ENCODE measurements around the gene LILRB4.
"Not testable (repeated sequence)": the region's sequence is repeated elsewhere in the genome, so short reads cannot be mapped to it uniquely, and the experiment has no call there.

Gene LILRB4

DNA sequence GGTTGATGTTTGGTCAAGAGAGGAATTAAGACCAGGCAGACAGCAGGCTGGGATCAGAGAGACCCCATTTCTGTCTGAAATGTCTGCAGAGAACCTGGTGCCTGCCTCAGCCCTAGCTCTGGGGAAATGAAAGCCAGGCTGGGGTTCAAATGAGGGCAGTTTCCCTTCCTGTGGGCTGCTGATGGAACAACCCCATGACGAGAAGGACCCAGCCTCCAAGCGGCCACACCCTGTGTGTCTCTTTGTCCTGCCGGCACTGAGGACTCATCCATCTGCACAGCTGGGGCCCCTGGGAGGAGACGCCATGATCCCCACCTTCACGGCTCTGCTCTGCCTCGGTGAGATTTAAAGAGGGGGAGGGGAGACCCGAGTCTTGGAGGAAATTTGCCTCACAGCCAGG lies at the start of gene LILRB4:
TSS of gene LILRB4 (plus strand) at position 256 of the 400 bp plus-strand sequence. CDS start at position 305, 49 bp downstream.
- no peak for DNase-seq

DNA sequence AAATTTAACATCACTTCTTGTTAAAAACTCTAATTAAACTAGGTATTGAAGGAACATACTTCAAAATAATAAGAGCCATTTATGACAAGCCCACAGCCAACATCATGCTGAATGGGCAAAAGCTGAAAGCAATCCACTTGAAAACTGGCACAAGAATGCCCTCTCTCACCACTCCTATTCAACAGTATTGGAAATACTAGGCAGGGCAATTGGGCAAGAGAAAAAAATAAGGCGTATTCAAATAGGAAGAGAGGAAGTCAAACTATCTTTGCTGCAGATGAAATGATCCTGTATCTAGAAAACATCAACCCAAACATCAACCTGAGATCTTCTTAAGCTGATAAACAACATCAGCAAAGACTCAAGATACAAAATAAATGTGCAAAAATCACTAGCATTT lies 48.1 kb upstream of the LILRB4 start:
- DNase-seq: no peak

GRCh38 chr19:54616057-54616456 lies 46.7 kb upstream of the LILRB4 start:
- DNase-seq: no peak

DNA sequence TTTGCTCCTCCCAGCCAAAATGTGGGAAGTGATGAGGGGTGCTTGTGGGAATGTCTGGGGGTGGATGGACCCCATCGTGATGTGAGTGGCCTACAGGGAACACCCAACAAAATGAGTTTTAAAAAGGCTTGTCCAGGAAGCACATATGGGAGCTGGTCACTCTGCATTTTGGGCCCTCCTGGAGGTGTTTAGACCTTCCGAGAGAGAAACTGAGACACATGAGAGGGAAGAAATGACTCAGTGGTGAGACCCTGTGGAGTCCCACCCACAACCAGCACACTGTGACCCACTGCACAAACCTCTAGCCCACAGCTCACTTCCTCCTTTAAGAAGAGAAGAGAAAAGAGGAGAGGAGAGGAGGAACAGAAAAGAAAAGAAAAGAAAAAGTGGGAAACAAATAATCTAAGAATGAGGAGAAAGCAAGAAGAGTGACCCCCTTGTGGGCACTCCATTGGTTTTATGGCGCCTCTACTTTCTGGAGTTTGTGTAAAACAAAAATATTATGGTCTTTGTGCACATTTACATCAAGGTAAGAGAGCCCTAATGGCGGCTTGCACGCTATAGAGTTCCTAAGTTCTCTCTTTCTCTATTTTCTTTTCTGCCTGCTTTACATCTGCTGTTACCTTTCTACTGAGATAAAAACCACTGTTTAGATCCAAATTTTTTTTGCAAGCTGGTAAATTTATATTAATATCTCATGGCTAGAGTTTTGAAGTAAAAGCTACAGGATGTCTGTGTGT lies 45.8 kb upstream of the LILRB4 start:
- DNase-seq: no peak

DNA sequence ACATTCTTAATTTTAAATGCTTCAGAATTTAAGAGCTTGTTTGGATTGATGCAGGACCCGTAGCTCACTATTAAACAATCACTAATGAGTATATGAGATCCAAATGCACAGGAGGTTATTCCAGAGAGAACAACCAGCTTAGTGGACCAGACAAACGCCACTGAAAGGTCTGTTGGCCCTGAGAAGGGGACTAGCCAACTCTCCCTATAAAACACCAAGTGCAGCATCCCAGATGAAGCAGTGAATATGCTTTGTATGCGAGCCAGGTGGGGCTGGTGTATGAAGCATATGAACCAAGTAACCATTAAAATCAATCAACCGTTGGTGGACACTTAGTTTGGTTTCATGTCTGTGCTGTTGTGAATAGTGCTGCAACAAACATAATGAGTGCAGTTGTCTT lies 42.3 kb upstream of the LILRB4 start:
- no peak for DNase-seq

GRCh38 chr19:54622431-54622830 lies 40.4 kb upstream of the LILRB4 start:
- DNase-seq: no peak

DNA sequence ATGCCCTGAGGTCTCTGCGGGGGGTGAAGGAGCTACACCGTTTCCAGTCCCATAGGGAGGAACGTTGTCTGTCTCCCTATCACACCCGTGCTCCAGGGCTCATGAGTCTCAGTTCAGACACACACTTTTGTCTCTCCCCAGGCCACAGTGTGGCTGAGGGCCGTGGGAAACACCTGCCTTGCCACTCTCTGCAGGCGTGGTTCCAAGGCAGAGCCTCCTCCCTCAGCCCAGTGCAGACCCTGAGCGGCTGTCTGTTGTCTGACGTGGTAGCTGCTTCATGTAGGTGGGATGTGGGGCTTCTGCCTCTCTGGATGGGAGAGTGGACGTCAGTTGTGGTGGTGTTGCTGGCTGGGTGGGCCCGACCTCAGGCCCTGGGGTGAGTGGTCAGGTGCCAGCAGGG lies 38.6 kb upstream of the LILRB4 start:
- DNase-seq: not testable (repeated sequence)

DNA sequence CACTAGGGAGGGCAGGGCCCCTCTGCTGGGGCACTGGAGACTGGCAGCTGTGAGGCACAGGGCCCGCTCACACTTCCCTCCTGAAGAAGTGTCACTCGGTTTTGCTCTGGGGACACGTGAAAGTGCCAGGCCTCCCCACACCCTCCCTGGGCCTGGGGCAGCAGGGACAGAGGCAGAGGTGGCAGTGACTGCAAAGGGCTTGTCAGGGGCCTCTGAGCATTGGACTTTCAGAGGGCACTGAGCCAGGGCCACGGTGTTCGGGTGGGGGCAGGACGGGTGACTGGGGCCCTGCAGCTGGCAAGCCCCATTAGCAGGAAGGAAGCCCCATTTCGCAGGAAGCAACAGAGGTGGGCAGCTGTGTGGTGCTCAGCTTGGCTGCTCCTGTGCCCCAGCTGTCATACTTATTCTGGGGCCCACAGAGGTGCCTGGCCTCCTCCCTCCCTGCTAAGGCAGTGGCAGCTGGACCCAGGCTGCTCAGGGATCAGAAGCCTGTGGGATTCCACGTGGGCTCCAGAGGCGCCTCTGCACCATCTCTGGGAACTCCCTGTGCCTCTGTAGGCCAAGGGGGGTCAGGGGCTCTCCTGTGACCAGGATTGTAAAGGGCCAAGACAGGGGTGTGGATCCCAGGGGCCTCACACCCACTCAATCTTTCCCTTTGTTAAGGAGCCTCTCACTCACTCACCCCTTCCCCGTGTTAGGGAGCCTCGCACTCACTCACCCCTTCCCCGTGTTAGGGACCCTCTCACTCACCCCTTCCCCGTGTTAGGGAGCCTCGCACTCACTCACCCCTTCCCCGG lies 37.7 kb upstream of the LILRB4 start:
- DNase-seq: not testable (repeated sequence)

DNA sequence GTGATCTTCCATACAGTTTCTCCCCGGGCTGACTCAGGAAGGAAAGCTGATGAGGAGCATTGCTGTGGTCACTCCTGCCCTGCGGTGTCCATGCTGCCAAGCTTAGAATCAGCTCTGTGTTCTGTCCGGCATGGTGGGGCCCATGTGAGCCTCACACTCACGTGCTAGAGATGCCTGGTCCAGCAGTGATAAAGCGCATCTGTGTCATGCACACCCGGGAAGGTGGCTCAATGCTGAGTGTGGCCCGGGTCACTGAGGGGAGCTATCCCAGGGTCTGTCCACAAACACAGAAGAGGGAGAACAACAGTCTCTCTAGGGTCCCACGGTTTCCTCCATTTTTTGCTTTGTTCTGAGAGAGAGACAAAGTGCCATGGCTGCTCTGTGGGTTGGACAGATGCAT lies 36.0 kb upstream of the LILRB4 start:
- DNase-seq: no peak

- DNase-seq: not testable (repeated sequence)
Observed at GRCh38 chr19:54627912-54628311, 34.9 kb upstream of the LILRB4 start.

DNA sequence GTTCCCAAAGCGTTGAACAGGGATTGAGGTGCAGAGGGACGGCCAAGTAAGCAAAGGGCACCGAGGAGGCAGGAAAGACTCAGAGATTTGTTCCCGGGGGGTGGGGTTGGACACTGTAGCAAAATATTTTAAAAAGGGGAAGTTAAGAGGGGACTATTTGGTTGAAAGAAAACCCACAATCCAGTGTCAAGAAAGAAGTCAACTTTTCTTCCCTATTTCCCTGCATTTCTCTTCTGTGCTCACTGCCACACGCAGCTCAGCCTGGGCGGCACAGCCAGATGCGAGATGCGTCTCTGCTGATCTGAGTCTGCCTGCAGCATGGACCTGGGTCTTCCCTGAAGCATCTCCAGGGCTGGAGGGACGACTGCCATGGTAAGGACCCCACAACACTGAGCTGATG lies 32.5 kb upstream of the LILRB4 start, which contains the start of gene LILRB1:
TSS of gene LILRB1 (plus strand) at position 223 of the 400 bp plus-strand sequence. CDS start 590 bp downstream, outside the sequence.
- not testable (repeated sequence) for DNase-seq

GRCh38 chr19:54630782-54631181 lies 32.0 kb upstream of the LILRB4 start:
- DNase-seq: no peak

DNA sequence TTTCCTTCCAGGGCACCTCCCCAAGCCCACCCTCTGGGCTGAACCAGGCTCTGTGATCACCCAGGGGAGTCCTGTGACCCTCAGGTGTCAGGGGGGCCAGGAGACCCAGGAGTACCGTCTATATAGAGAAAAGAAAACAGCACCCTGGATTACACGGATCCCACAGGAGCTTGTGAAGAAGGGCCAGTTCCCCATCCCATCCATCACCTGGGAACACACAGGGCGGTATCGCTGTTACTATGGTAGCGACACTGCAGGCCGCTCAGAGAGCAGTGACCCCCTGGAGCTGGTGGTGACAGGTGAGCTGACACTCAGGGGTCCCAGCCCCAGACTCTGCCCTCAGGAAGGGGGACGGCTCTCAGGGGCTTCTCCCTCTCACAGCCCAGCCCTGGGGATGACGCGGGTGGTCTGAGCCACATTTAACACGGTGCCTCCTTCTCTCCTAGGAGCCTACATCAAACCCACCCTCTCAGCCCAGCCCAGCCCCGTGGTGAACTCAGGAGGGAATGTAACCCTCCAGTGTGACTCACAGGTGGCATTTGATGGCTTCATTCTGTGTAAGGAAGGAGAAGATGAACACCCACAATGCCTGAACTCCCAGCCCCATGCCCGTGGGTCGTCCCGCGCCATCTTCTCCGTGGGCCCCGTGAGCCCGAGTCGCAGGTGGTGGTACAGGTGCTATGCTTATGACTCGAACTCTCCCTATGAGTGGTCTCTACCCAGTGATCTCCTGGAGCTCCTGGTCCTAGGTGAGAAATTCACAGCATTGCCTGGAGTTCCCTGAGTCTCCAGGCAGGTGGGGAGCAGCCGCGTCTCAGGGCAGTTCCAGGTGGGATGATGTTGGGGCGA lies 31.1 kb upstream of the LILRB4 start:
- DNase-seq: not testable (repeated sequence)

- DNase-seq: not testable (repeated sequence)
Observed at GRCh38 chr19:54632517-54632916, 30.3 kb upstream of the LILRB4 start.

DNA sequence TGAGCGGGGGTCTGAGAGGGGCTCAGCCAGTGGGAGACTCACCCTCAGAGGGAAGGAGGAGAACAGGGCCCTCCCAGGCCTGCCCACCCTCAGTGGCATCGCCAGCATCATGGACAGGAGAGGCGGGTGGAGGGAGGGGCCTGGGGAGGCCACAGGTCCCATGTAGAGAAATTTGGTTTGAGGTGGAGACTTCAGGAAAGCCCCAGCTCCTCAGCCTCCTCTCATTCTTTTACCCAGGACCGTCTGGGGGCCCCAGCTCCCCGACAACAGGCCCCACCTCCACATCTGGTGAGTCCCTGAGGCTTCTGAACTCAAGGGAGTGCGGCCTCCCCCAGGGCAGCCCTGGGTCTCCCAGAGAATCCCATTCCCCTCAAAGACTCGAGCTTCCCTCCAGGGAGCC lies 29.4 kb upstream of the LILRB4 start:
- DNase-seq: no peak

- not testable (repeated sequence) for DNase-seq
Observed at GRCh38 chr19:54636081-54636480, 26.7 kb upstream of the LILRB4 start.

DNA sequence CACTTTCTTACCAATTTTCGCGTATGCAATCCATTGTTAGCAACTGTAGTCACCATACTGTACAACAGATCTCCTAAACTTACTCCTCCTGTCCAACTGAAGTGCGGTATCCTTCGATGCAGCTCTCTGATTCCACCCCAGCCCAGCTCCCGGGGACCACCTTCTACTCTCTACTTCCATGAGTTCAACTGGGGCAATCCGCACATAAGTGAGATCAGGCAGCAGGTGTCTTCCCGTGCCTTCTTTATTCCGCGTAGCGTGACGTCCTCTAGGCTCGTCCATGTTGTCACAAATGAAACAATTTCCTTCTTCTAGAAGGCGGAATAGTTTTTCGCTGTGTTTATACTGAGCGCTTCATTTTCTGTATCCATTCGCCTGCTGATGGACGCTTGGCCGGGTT lies 24.1 kb upstream of the LILRB4 start:
- no peak for DNase-seq

DNA sequence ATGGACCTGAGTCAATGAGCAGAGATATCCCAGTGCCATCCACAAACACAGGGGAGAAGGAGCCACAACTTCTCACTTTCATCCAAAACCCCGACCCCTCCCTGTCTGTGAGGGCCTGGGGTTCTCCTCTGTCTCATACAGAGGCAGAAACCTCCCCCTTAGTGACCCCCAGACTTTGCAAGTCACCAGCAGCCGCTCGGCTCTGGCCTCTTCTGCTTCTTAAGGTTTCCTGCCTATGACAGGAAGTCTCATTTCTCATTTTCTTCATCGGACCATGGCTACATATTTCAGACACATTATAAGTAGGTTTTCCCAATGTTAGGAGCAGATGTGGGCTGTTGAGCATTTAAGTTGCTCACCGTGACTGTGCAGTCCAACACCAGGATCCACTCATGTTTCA lies 19.8 kb upstream of the LILRB4 start:
- DNase-seq: not testable (repeated sequence)

DNA sequence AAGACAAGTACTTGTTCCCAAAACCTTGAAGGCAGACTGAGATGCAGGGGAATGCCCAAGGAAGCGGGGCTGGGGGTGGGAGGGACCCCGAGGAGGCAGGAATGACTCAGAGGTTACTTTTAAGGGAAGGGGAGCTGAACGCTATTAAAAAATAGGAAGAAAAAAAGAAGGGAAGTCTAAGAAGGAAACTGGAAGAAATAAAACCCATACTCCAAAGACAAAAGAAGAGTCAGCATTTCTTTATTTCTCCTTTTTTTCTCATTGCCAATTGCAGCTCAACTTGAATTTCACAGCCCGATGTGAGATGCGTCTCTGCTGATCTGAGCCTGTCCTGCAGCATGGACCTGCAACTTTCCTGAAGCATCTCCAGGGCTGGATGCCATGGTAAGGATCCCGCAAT lies 19.2 kb upstream of the LILRB4 start:
- not testable (repeated sequence) for DNase-seq

DNA sequence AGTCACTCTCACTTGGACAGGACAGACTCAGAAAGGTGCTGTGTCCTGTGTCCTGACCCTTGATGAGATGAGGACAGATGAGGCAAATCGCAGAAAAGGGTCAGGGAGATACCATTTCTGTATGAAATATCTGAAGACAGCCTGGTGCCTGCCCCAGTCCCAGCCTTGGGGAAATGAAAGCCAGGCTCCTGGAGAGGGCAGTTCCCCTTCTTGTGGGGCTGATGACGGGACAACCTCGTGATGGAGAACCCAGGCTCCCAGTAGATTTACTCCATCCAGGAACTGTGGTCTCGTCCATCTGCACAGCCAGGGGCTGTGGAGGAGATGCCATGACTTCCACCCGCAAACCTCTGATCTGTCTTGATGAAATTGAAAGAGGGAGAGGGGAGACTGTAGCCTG lies 18.7 kb upstream of the LILRB4 start:
- no peak for DNase-seq

DNA sequence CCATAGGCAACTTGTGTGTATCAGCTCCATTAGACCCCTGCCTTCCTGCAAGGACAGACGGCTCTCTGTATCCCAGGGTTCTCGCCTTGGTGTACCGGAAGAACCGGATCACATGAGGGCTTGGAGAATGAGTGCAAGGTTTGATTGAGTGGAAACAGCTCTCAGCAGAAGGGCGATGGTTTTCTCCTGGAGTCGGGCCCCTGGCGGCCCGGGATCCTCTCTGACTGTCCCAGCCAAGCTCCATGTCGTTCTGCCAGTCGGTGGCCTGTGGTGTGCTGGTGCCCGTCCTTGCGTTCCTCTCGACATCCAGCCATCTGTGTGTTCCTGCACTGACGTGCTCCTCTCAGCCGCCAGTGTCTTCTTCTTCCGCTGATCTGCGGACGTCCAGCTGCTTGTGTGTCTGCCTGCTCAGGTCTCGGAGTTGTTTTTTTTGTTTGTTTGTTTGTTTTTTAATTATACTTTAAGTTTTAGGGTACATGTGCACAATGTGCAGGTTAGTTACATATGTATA lies 16.4 kb upstream of the LILRB4 start:
- DNase-seq: no peak

- no peak for DNase-seq
Observed at GRCh38 chr19:54648129-54648528, 14.7 kb upstream of the LILRB4 start.

DNA sequence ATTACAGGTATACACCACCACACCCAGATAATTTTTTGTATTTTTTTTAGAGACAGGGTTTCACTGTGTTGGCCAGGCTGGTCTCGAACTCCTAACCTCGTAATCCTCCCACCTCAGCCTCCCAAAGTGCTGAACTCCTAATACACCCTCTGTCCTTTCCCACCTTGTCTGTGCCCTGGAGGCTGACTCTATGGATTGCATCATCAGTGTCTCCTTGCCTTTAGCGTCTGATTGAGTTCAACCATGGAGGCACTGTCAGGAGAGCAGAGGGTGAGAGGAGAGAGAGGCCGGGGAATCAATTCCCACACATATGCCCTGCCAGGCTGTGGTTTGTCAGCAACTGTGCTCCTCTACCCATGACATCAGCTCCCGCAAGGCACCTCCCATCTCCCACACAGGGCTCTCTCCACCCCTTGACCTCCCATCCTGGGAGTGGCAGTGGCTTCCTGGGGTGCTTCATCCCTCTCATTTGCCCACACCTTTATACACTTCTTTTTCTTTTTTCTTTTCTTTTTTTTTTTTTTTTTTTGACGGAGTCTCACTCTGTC lies 12.6 kb upstream of the LILRB4 start:
- no peak for DNase-seq
